ENCODE results near the gene F10. TPM values are rescaled to one million over a fixed set of nuclear protein-coding genes. Genes with fewer than 3 reads are reported as not detected.
A peak's percentile ranks its signal among the peaks of the same experiment; 100 is the strongest.

The F10 gene
- total and polyA plus RNA-seq, 2 of the 13 experiments (the other 11 are each of a cell fraction or from before 2014, with no cell fraction given) = 58.4 to 237 TPM

- no peak for TF ChIP-seq ZBTB40 (IDR thresholded peaks at IDR 0.05)
- TF ChIP-seq ZBTB40 (CRISPR knock-in tag; IDR thresholded peaks at IDR 0.05) = peak; percentile 89
- peak; percentile 86; the same call in 1 of the 2 replicates for TF ChIP-seq ZFP36L1 (CRISPR knock-in tag; IDR thresholded peaks at IDR 0.05)
- peak; percentile 90 for TF ChIP-seq ZMAT3 (CRISPR knock-in tag; conservative IDR thresholded peaks at IDR 0.05)
- TF ChIP-seq NAIF1 (CRISPR knock-in tag; IDR thresholded peaks at IDR 0.05; ENCODE audit: borderline replicate concordance) = peak; percentile 78; the same call in 1 of the 2 replicates
- TF ChIP-seq CENPX (CRISPR knock-in tag; IDR thresholded peaks at IDR 0.05) = no peak
- peak; percentile 82 for TF ChIP-seq ZNF781 (CRISPR knock-in tag; IDR thresholded peaks at IDR 0.05; ENCODE audit: borderline replicate concordance, not compliant biosample characterization)
- peak; percentile 78; the same call in 1 of the 2 replicates for TF ChIP-seq TP53 (CRISPR knock-in tag; conservative IDR thresholded peaks at IDR 0.05)
- TF ChIP-seq NFKB2 (CRISPR knock-in tag; IDR thresholded peaks at IDR 0.05; ENCODE audit: borderline replicate concordance) = no peak
- no peak for TF ChIP-seq ZNF124 (CRISPR knock-in tag; IDR thresholded peaks at IDR 0.05)
- peak; percentile 98 for TF ChIP-seq PAXIP1 (CRISPR knock-in tag; conservative IDR thresholded peaks at IDR 0.05)
- TF ChIP-seq THAP7 (CRISPR knock-in tag; IDR thresholded peaks at IDR 0.05) = no peak
- peak; percentile 50; the same call in 1 of the 2 replicates for TF ChIP-seq ZFY (CRISPR knock-in tag; IDR thresholded peaks at IDR 0.05)
- TF ChIP-seq MEF2D (CRISPR knock-in tag; IDR thresholded peaks at IDR 0.05) = peak; percentile 97
- peak; percentile 95 for TF ChIP-seq NCOA2 (CRISPR knock-in tag; IDR thresholded peaks at IDR 0.05)
- TF ChIP-seq ZNF605 (CRISPR knock-in tag; IDR thresholded peaks at IDR 0.05) = peak; percentile 97
These were observed 16.4 kb downstream of the F10 start (continued) for GRCh38 chr13:113138792-113139551.
